Thymus (tissue), 11 donors: ENCODE measurements around the gene TMC2. TPM values are rescaled to one million over a fixed set of nuclear protein-coding genes. Genes with fewer than 3 reads are reported as not detected.
"Not testable (repeated sequence)": the region's sequence is repeated elsewhere in the genome, so short reads cannot be mapped to it uniquely, and the experiment has no call there.

Experiments
- DNase-seq, 9 donors: peaks; one replicate each; pipeline ENCODE4 v3.0.0-alpha.2; 2013; ENCODE audit warnings: low spot score in 9 of 9, low read depth in 6 of 9, missing footprints in 1 of 9
- H3K27ac ChIP-seq, 2 donors: one replicate each; pipeline ENCODE4 v1.5.1; 2013; ENCODE audit warnings: control low read depth in 1 of 2, low read depth in 1 of 2, low read length in 1 of 2, mild to moderate bottlenecking in 1 of 2, moderate library complexity in 1 of 2
- H3K27me3 ChIP-seq, 2 donors: one replicate each; pipeline ENCODE4 v1.5.1; 2013; ENCODE audit warnings: low read length in 1 of 2; ENCODE audit not compliant: control insufficient read depth in 2 of 2, insufficient read depth in 1 of 2
- H3K36me3 ChIP-seq, 2 donors: one replicate each; pipeline ENCODE4 v1.5.1; 2013; ENCODE audit warnings: low read length in 1 of 2, mild to moderate bottlenecking in 1 of 2, moderate library complexity in 1 of 2; ENCODE audit not compliant: control insufficient read depth in 2 of 2, insufficient read depth in 2 of 2
- H3K4me1 ChIP-seq, 2 donors: one replicate each; pipeline ENCODE4 v1.5.1; 2013; ENCODE audit warnings: low read length in 2 of 2; ENCODE audit not compliant: control insufficient read depth in 2 of 2, insufficient read depth in 2 of 2
- H3K4me3 ChIP-seq, 2 donors: one replicate each; pipeline ENCODE4 v1.5.1; 2013; ENCODE audit warnings: low read length in 2 of 2, control low read depth in 1 of 2, mild to moderate bottlenecking in 1 of 2
- H3K9me3 ChIP-seq, 2 donors: one replicate each; pipeline ENCODE4 v1.5.1; 2013; ENCODE audit warnings: low read length in 1 of 2, mild to moderate bottlenecking in 1 of 2; ENCODE audit not compliant: control insufficient read depth in 2 of 2, insufficient read depth in 1 of 2
- WGBS: extraction: QIAGEN DNeasy Blood & Tissue Kit; methylation state at CpG from one replicate; pipeline ENCODE4 v1.1.7; 2013; 5-methylcytosine and 5-hydroxymethylcytosine counted together
- polyA plus RNA-seq: library from polyadenylated mRNA; stranded (reverse); fragments of 200-250 nt; gene quantifications from one replicate; pipeline ENCODE4 v1.2.3, GENCODE V29; 2013
- total RNA-seq: library from RNA; stranded (reverse); fragments of 120-200 nt; gene quantifications from one replicate; pipeline ENCODE4 v1.2.4, GENCODE V29; 2013
- donor health status: healthy.

The TMC2 gene
- total and polyA plus RNA-seq, 2 donors: 0.05 TPM; not detected in 1

- Histone ChIP-seq H3K36me3 (no peaks in the 10 kb centered on the region), H3K4me1 (peaks cover 8 to 12% of the 10 kb centered on the region in 2 donors), H3K27me3 (peaks cover 5 to 6% of the 10 kb centered on the region in 2 donors), H3K9me3 (no peaks in the 10 kb centered on the region), H3K27ac (no peak overlapping the region), H3K4me3 (no peak overlapping the region)
- no peak for DNase-seq
- WGBS: 95% methylated on average over 3 of the region's 3 CpGs
Observed at GRCh38 chr20:2509794-2510193, 26.6 kb upstream of the TMC2 start.

- DNase-seq: no peak
- H3K27ac ChIP-seq: no peak overlapping the region
- H3K4me1 ChIP-seq: no peaks in the 10 kb centered on the region
- H3K9me3 ChIP-seq: no peaks in the 10 kb centered on the region
- peaks cover 5 to 14% of the 10 kb centered on the region in 2 donors for H3K27me3 ChIP-seq
- WGBS: 81% methylated on average over 1 of the region's 1 CpG
- no peaks in the 10 kb centered on the region for H3K36me3 ChIP-seq
- no peak overlapping the region for H3K4me3 ChIP-seq
Observed at GRCh38 chr20:2515203-2515602, 21.2 kb upstream of the TMC2 start.

- DNase-seq: no peak
- no peak overlapping the region for H3K27ac ChIP-seq
- H3K9me3 ChIP-seq: no peaks in the 10 kb centered on the region
- WGBS: 92% methylated on average over 2 of the region's 2 CpGs
- peaks cover 5 to 22% of the 10 kb centered on the region in 2 donors for H3K27me3 ChIP-seq
- H3K36me3 ChIP-seq: no peaks in the 10 kb centered on the region
- no peaks in the 10 kb centered on the region for H3K4me1 ChIP-seq
- no peak overlapping the region for H3K4me3 ChIP-seq
Observed at GRCh38 chr20:2516399-2516798, 20.0 kb upstream of the TMC2 start.

GRCh38 chr20:2518096-2518495 lies 18.3 kb upstream of the TMC2 start:
- 95% methylated on average over 10 of the region's 10 CpGs for WGBS
- no peak for DNase-seq
- no peak overlapping the region for H3K27ac ChIP-seq
- H3K4me3 ChIP-seq: no peak overlapping the region
- no peaks in the 10 kb centered on the region for H3K9me3 ChIP-seq
- H3K4me1 ChIP-seq: no peaks in the 10 kb centered on the region
- peaks cover 0 to 28% of the 10 kb centered on the region in 2 donors for H3K27me3 ChIP-seq
- no peaks in the 10 kb centered on the region for H3K36me3 ChIP-seq

- Histone ChIP-seq H3K27me3 (peaks cover 0 to 29% of the 10 kb centered on the region in 2 donors), H3K9me3 (no peaks in the 10 kb centered on the region), H3K36me3 (no peaks in the 10 kb centered on the region), H3K4me1 (no peaks in the 10 kb centered on the region), H3K4me3 (no peak overlapping the region), H3K27ac (no peak overlapping the region)
- WGBS: 92% methylated on average over 4 of the region's 4 CpGs
- DNase-seq: no peak
Observed at GRCh38 chr20:2518558-2518957, 17.8 kb upstream of the TMC2 start.

GRCh38 chr20:2519115-2519809 lies 17.1 kb upstream of the TMC2 start:
- no peak for DNase-seq

GRCh38 chr20:2520617-2521016 lies 15.8 kb upstream of the TMC2 start:
- WGBS: 97% methylated on average over 3 of the region's 3 CpGs
- no peak for DNase-seq
- Histone ChIP-seq H3K36me3 (no peaks in the 10 kb centered on the region), H3K4me3 (no peak overlapping the region), H3K9me3 (no peaks in the 10 kb centered on the region), H3K27ac (no peak overlapping the region), H3K27me3 (peaks cover 4 to 41% of the 10 kb centered on the region in 2 donors), H3K4me1 (peaks cover 0 to 5% of the 10 kb centered on the region in 2 donors)

More at GRCh38 chr20:2519115-2519809, 17.1 kb upstream of the TMC2 start:
- Histone ChIP-seq H3K27ac (no peak overlapping the region), H3K9me3 (no peaks in the 10 kb centered on the region), H3K4me3 (no peak overlapping the region), H3K4me1 (no peaks in the 10 kb centered on the region), H3K27me3 (peaks cover 0 to 33% of the 10 kb centered on the region in 2 donors), H3K36me3 (no peaks in the 10 kb centered on the region)
- 96% methylated on average over 4 of the region's 4 CpGs for WGBS

GRCh38 chr20:2521369-2522305 lies 14.7 kb upstream of the TMC2 start:
- 24% methylated on average over 10 of the region's 10 CpGs for WGBS
- H3K27ac ChIP-seq: no peak overlapping the region
- peaks cover 0 to 6% of the 10 kb centered on the region in 2 donors for H3K4me1 ChIP-seq
- H3K36me3 ChIP-seq: no peaks in the 10 kb centered on the region
- DNase-seq: peak in 3 of 9 donors; percentile 38 to 57 (median 46)
- peaks cover 4 to 45% of the 10 kb centered on the region in 2 donors for H3K27me3 ChIP-seq
- no peaks in the 10 kb centered on the region for H3K9me3 ChIP-seq
- H3K4me3 ChIP-seq: no peak overlapping the region

- not testable (repeated sequence) for DNase-seq, H3K4me3 ChIP-seq, H3K4me1 ChIP-seq, H3K9me3 ChIP-seq, H3K27ac ChIP-seq, H3K36me3 ChIP-seq
- 95% methylated on average over 5 of the region's 5 CpGs for WGBS
- H3K27me3 ChIP-seq: peaks cover 4 to 58% of the 10 kb centered on the region in 2 donors
Observed at GRCh38 chr20:2522826-2523429, 13.4 kb upstream of the TMC2 start.
